Endothelial cell (in vitro differentiated cells): Measurements from ENCODE around the gene VSTM2A. TPM values are rescaled to one million over a fixed set of nuclear protein-coding genes. Genes with fewer than 3 reads are reported as not detected.
"Not testable (repeated sequence)": the region's sequence is repeated elsewhere in the genome, so short reads cannot be mapped to it uniquely, and the experiment has no call there.

Source experiments
- DNase-seq: peaks from one replicate; pipeline ENCODE4 v3.0.0; 2021; ENCODE audit warnings: low spot score
- H3K27ac Mint-ChIP-seq: one replicate; pipeline ENCODE4 v1.8.0; 2021; ENCODE audit warnings: mixed read lengths, inconsistent platforms; ENCODE audit not compliant: unreplicated experiment
- H3K27me3 Mint-ChIP-seq: one replicate; pipeline ENCODE4 v1.8.0; 2021; ENCODE audit warnings: mild to moderate bottlenecking, moderate library complexity, mixed read lengths, inconsistent platforms; ENCODE audit not compliant: unreplicated experiment
- H3K36me3 Mint-ChIP-seq: one replicate; pipeline ENCODE4 v1.8.0; 2021; ENCODE audit warnings: mild to moderate bottlenecking, low read depth, mixed read lengths, inconsistent platforms; ENCODE audit not compliant: unreplicated experiment
- H3K4me1 Mint-ChIP-seq: one replicate; pipeline ENCODE4 v1.8.0; 2021; ENCODE audit warnings: mild to moderate bottlenecking, mixed read lengths, inconsistent platforms; ENCODE audit not compliant: unreplicated experiment
- H3K4me3 Mint-ChIP-seq: one replicate; pipeline ENCODE4 v1.8.0; 2021; ENCODE audit warnings: mild to moderate bottlenecking, mixed read lengths, inconsistent platforms; ENCODE audit not compliant: unreplicated experiment
- H3K9me3 Mint-ChIP-seq: one replicate; pipeline ENCODE4 v1.8.0; 2021; ENCODE audit warnings: mixed read lengths, inconsistent platforms; ENCODE audit not compliant: unreplicated experiment
- CTCF ChIP-seq: fragments of 200-600 bp; sonication (generic); IDR thresholded peaks from one replicate; pipeline ENCODE4 v1.5.0; 2021; ENCODE audit warnings: antibody characterized with exemption; ENCODE audit not compliant: unreplicated experiment
- long read RNA-seq: library from polyadenylated mRNA; unstranded; transcript quantifications from one replicate; pipeline ENCODE4 v2.0.0, GENCODE V29; 2020; ENCODE audit not compliant: unreplicated experiment
- total RNA-seq: library from RNA; stranded (reverse); fragmentation: NEBNext Ultra II Directional; extraction: Animal tissue kit (Norgen Biotek cat#: 25700); gene quantifications from one replicate; pipeline ENCODE4 v1.2.1, GENCODE V29; 2021; ENCODE audit not compliant: unreplicated experiment

Gene VSTM2A
- 1.2 TPM for total RNA-seq
- long read RNA-seq = 0 reads

GRCh38 chr7:54541669-54542625 lies at the start of gene VSTM2A:
TSS of gene VSTM2A (plus strand) at chr7:54542375. CDS start at chr7:54542731, 356 bp downstream.
- Mint-ChIP-seq H3K4me3 (peak within 1 kb of the TSS; percentile 80), H3K36me3 (no peaks in the 10 kb centered on the region), H3K4me1 (peaks cover 16% of the 10 kb centered on the region), H3K27ac (no peak within 1 kb of the TSS), H3K9me3 (no peaks in the 10 kb centered on the region), H3K27me3 (no peaks in the 10 kb centered on the region)
- peak; percentile 77 for DNase-seq
- no peak for TF ChIP-seq CTCF

GRCh38 chr7:54504531-54504930 lies 37.6 kb upstream of the VSTM2A start:
- not testable (repeated sequence) for H3K27me3 Mint-ChIP-seq, H3K4me1 Mint-ChIP-seq, DNase-seq, H3K36me3 Mint-ChIP-seq, H3K4me3 Mint-ChIP-seq, H3K27ac Mint-ChIP-seq
- H3K9me3 Mint-ChIP-seq = peaks cover 11% of the 10 kb centered on the region

- H3K27me3 Mint-ChIP-seq = no peaks in the 10 kb centered on the region
These were observed 12.6 kb upstream of the VSTM2A start for GRCh38 chr7:54529568-54529967.

GRCh38 chr7:54538122-54538521 lies 4.1 kb upstream of the VSTM2A start:
- Mint-ChIP-seq H3K9me3 (no peaks in the 10 kb centered on the region), H3K27me3 (no peaks in the 10 kb centered on the region), H3K27ac (no peak overlapping the region), H3K4me3 (no peak overlapping the region), H3K36me3 (no peaks in the 10 kb centered on the region), H3K4me1 (peaks cover 4% of the 10 kb centered on the region)
- no peak for TF ChIP-seq CTCF
- no peak for DNase-seq

More at GRCh38 chr7:54529568-54529967, 12.6 kb upstream of the VSTM2A start:
- no peak for TF ChIP-seq CTCF
- no peak overlapping the region for H3K4me3 Mint-ChIP-seq
- H3K9me3 Mint-ChIP-seq = no peaks in the 10 kb centered on the region
- H3K36me3 Mint-ChIP-seq = no peaks in the 10 kb centered on the region
- no peaks in the 10 kb centered on the region for H3K4me1 Mint-ChIP-seq
- DNase-seq = no peak
- no peak overlapping the region for H3K27ac Mint-ChIP-seq

GRCh38 chr7:54543051-54543488 lies 895 bp downstream of the VSTM2A start:
- no peak overlapping the region for H3K27ac Mint-ChIP-seq
- H3K4me3 Mint-ChIP-seq = no peak overlapping the region
- no peaks in the 10 kb centered on the region for H3K9me3 Mint-ChIP-seq
- peaks cover 16% of the 10 kb centered on the region for H3K4me1 Mint-ChIP-seq
- peak; percentile 63 for DNase-seq
- H3K27me3 Mint-ChIP-seq = no peaks in the 10 kb centered on the region
- TF ChIP-seq CTCF = no peak
- no peaks in the 10 kb centered on the region for H3K36me3 Mint-ChIP-seq
